Cardiac fibroblast (primary cell): ENCODE measurements around the gene TPH1.

Source experiments
- DNase-seq, 2 donors: peaks; one replicate each; pipeline versions ENCODE4 v3.0.0 to v3.0.0-alpha.2; 2010; ENCODE audit warnings: low read depth in 2 of 2
- H3K4me3 ChIP-seq, 2 donors: replicated peaks in 1 of 2; 1 replicate in 1 of 2; 2 replicates in 1 of 2; pipeline ENCODE4 v1.5.1; 2011; ENCODE audit warnings: low read depth in 2 of 2, low read length in 2 of 2, mild to moderate bottlenecking in 2 of 2, moderate library complexity in 1 of 2
- CTCF ChIP-seq: IDR thresholded peaks from one replicate; pipeline ENCODE4 v1.5.1; 2011; ENCODE audit warnings: low read depth, mild to moderate bottlenecking, low read length, inconsistent platforms

TPH1 gene

GRCh38 chr11:18046116-18046777 is at the start of gene TPH1:
Gene TPH1, minus strand, starts transcription at chr11:18046269. Its CDS starts 5,507 bp downstream, at chr11:18040762.
- H3K4me3 ChIP-seq: no peak within 1 kb of the TSS
- TF ChIP-seq CTCF: no peak
- DNase-seq: peak; percentile 27 to 43

GRCh38 chr11:18093959-18094358 is 47.9 kb upstream of the TPH1 start:
- no peak for DNase-seq
- no peak overlapping the region for H3K4me3 ChIP-seq
- no peak for TF ChIP-seq CTCF

DNA sequence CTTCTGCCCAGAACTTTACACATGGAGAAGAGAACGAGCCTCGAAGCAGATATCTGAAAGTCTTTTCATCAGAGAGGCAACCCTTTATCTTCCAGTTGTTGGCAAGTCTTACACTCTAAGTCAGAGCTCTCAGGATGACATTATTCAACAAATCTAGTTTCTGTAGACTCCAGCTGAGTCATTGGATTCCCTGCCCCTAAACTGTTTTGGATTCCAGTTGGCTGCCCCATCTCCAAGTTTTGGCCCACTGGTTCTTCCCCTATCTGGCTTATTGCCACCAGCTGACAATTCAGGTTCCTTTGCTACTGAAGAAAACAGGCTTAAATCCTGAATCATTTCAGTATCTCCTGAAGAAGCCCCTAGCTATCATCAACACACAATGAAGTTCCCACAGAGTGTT is 45.7 kb upstream of the TPH1 start:
- TF ChIP-seq CTCF: no peak

DNA sequence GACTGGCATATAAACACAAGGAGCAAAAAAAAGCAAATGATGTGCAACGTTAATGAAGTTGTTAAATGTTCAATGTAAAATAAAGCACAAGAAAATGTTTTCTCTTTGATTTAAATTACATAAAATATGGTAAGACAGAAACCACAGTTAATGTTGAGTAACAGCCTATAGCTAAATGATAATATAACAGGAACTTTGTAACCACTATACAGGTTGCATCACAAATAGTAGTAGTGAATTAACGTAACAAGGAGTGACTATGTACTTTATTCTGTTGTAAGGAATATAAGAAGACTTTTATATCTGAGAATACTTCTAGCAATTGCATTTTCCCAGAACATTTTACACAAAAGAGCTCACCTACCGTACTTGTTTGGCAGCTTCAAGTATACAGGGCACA is 42.9 kb upstream of the TPH1 start:
- no peak overlapping the region for H3K4me3 ChIP-seq
- no peak for TF ChIP-seq CTCF
- no peak for DNase-seq

More for the DNA sequence above, 45.7 kb upstream of the TPH1 start:
- DNase-seq: peak; percentile 23 to 42
- H3K4me3 ChIP-seq: no peak overlapping the region

GRCh38 chr11:18088366-18088765 is 42.3 kb upstream of the TPH1 start:
- H3K4me3 ChIP-seq: no peak overlapping the region
- DNase-seq: no peak
- TF ChIP-seq CTCF: no peak

DNA sequence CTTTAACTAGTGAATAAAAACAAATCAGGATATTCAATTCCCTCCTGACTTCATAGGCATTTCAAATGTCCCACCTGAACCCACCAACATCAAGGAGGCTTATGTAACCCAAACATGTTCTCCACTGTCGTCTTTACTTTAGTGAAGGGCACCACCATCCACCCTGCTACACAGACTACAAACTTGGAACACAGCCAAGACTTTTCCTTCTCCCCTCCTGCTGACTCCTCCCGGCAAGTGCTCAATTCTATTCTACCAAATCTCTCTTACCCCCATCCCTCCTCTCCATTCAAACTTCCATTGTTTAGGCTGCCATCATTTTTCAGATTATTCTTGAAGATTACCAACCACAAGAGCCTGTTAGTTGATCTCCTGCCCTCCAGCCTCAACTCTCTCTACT is 35.5 kb upstream of the TPH1 start:
- TF ChIP-seq CTCF: no peak
- no peak overlapping the region for H3K4me3 ChIP-seq
- no peak for DNase-seq

- TF ChIP-seq CTCF: no peak
- DNase-seq: no peak
Measured at GRCh38 chr11:18080451-18080850, 34.4 kb upstream of the TPH1 start.

More at GRCh38 chr11:18080451-18080850, 34.4 kb upstream of the TPH1 start:
- H3K4me3 ChIP-seq: no peak overlapping the region
